HG03135 (cell line): Measurements from ENCODE around the gene TMEM191C.
"Not testable (repeated sequence)": the region's sequence is repeated elsewhere in the genome, so short reads cannot be mapped to it uniquely, and the experiment has no call there.

Experiments
- ATAC-seq: cut with Tn5 transposase; IDR thresholded peaks from one replicate; pipeline ENCODE4 v1.9.1; 2021; ENCODE audit warnings: mild to moderate bottlenecking, moderate library complexity; ENCODE audit not compliant: unreplicated experiment

Gene TMEM191C

DNA sequence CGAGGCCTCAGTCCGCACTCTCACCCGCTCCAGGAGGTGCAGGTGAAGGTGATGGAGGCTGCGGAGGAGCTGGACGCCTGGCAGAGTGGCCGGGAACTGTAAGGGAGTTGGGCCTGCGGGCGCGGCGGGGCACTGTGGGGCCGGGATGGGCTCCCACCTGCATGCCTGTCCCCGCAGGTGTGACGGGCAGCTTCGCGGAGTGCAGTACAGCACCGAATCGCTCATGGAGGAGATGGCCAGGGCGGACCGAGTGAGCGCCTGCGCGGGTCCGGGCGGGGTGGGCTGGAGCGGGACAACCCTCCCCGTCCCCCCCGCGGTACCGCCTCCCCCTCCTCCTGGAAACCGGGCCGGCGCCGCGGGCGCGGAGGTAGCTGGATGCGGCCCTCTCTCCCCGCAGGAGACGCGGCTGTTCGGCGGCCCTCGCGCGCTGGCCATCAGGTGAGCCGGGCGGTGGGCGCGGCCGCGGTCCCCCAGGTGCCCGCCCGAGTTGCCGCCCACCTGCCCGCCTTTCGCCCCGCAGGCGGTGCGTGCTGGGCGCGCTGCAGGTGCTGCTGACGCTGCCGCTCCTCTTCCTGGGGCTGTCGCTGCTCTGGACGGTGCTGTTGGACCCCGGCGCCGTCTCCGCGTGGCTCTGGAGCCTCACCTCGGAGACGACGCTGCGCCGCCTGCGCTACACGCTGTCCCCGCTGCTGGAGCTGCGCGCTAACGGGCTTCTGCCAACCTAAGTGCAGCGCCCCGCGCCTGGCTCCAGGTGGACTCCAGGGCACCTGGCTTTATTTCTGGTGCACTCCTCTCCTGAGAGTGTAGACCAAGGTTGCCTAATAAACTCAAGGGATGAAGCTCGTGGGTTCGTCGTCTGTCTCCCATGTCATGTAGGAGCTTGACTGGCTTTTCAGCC, 2.2 kb downstream of the TMEM191C start:
- peak; percentile 4 for ATAC-seq

- ATAC-seq = not testable (repeated sequence)
These were observed 5.8 kb downstream of the TMEM191C start for GRCh38 chr22:21472984-21473383.

- ATAC-seq = not testable (repeated sequence)
These were observed 6.5 kb downstream of the TMEM191C start for GRCh38 chr22:21473664-21474063.

DNA sequence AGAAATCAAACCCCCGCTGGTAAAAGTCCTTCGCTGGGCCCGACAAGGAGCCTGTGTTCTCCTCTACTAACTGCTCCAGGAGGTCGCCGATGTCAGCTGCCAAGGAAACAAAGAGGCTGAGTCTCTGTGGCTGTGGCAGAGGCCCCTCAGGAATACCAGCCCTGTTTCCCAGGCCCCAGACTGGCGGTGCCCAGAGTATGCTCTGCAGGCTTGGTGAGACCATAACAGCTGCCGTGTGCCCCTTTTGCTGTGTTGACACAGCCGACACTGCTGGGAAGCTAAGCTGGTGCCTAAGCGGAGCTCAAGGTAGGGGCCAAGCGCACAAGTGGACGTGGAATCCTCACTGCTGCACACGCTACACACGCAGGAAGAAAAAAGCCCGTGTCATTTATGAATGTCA, 16.9 kb downstream of the TMEM191C start:
- not testable (repeated sequence) for ATAC-seq

DNA sequence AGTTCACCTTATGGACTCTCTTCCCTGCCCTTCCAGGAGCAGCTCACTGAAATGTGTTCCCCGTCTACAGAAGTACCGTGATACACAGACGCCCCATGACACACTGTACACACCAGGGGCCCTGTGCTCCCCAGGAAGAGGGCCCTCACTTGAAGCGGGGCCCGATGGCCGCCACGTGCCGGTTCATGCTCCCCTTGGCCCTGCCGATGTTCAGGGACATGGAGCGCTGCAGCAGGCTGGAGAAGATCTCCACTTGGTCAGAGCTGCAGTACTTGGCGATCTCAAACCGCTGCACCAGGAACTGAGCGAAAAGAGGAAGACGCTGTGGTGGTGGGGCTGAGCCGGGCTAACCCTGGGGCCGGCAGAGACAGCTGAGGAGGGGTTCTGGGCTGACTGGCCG, 20.5 kb downstream of the TMEM191C start:
- ATAC-seq = not testable (repeated sequence)

GRCh38 chr22:21489149-21489680, 22.0 kb downstream of the TMEM191C start:
- ATAC-seq = not testable (repeated sequence)

- ATAC-seq = not testable (repeated sequence)
These were observed 23.4 kb downstream of the TMEM191C start for GRCh38 chr22:21490556-21490955.

- not testable (repeated sequence) for ATAC-seq
These were observed 25.1 kb downstream of the TMEM191C start for GRCh38 chr22:21492271-21492670.

DNA sequence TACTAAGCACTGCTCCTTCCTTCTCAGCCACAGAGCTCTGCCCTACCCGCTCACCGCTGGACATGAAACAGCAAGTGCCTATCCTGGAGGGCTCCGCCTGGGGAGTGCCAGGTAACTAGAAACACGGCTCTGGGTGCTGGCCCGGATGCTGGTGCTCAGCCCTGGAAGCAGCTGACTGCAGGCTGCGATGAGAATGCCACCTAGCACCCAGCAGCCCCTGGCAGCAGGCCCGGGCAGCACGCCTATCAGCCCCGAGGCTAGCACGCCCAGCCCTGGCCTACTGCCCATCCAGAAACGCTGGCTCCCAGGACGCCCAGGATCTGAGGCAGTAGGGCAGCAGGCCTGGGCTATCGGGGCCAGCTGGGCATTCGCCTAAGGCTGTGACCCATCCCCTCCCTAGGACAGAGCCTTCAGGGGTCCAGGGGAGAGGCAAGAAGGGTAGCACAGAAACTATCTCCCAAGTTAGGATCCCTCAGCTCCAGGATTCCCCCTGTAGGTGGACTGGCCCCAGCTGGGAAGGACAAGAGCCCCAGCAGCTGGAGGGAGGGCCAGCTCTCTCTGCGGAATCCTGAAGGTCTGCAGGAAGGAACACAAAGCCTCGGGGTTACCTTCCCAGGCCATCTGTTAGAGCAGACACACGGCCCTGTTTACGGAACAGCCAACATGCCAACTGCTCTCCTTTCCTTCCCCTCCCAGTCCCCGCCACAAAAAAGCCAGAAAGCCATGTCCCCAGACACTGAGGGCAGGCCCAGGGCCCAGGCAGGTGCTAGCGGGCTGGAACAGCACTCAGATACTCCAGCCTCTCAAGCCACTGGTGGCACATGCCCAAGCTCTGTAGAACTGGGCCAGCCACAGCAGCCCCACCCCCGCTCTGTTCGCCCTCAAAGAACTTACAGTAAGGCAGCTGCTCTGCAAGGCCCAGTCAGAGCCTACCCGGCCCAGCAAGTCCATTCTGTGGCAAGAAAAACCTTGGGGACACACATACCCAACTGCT, 26.9 kb downstream of the TMEM191C start:
- not testable (repeated sequence) for ATAC-seq

DNA sequence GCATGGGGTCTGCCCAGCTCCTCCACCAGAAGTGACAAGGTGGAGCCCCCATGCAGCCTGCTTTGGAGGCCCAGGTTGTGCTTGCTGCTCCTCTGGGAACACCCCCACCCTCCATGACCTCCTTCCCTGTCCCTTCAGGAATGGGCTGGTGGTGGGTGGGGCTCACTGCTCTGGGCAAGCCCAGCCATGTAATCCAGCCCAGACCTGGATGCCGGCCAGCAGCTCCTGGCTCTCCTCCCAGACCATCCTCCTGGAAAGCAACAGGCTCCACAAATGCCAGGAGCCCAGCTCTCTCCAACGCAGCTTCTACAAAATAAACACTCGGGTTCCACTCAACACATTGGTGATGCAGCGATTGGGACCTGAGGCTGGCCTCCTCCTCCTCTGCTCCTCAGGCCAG, 30.8 kb downstream of the TMEM191C start:
- ATAC-seq = not testable (repeated sequence)

DNA sequence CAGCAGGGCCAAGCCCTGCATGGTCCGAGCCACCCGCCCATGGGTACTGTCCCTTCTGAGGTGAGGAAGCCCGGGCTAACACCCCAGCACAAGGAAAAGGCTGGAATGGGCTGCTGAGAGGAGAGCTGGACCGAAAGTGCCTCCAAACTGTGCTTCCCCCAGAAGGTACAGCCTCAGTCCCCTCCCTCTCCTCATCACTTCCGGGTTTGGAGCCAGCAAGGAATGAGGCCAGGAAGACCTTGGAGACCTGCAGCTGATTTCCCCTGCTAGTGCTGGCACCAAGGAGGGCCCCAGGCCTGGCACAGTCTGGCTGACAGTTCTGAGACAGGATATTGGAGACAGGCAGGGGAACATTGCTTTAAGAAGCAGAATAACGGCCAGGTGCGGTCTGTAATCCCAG, 31.3 kb downstream of the TMEM191C start:
- ATAC-seq = not testable (repeated sequence)

DNA sequence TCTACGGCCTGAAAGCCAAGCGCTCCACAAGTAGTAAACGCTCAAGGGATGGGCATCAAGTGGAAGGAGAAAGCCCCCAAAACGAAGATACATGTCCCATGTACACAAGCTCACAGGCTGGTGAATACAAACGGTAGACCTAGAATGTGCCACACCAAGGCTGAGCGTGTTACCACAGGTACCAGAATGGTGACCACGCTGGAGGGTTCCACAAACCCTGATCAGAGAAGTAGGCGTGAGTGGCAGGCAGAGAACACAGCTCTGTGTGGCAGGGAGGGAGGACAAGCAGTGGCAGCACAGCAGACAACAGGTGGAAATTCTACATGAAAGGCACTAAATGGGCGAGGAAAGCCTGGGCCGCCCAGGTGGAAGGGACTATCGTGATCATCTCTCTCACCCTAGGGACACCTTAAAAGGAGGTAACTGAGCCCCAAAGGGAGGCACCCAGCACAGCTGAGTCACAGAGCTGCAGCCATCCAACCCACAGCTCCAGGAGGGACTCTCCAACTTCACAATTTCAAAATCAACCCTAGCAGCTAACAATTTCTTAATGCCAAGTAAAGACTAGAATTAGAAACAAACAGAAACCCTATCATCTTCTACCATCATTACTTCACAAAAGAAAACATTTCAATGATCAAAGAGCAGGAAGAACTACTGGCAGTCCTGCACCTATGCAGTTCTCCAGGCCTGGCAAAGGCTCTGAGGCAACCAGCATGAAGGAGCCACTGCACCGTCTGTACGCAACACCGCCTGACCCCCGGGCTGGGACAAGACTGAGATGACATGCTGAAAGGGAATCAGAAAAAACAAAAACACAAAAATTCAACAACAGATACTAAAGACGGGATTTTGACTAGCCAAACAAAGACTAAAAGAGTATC, 32.7 kb downstream of the TMEM191C start:
- ATAC-seq = not testable (repeated sequence)

- ATAC-seq = not testable (repeated sequence)
These were observed 43.2 kb downstream of the TMEM191C start for GRCh38 chr22:21510397-21510796.

GRCh38 chr22:21512022-21512421, 44.8 kb downstream of the TMEM191C start:
- ATAC-seq = not testable (repeated sequence)

DNA sequence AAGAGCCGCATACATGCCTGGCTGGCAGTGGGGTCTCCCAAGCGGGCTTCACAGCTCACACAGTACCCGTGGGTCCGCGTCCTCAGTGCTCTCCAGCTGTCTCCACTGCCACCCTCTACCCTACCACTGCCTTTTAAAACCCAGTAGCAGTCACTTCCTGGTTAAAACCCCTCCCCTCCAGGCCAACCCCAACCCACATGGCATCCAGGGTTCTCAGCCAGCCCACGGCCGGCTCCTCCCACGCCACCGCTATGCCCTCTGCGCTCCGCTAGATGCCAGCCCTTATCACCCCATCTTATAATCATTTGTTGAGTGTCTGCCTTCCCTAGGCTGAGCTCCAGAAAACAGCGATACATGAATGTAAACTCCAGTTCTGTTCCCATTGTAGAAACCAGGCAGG, 46.9 kb downstream of the TMEM191C start:
- ATAC-seq = not testable (repeated sequence)

- not testable (repeated sequence) for ATAC-seq
These were observed 48.0 kb downstream of the TMEM191C start for GRCh38 chr22:21515234-21515633.

DNA sequence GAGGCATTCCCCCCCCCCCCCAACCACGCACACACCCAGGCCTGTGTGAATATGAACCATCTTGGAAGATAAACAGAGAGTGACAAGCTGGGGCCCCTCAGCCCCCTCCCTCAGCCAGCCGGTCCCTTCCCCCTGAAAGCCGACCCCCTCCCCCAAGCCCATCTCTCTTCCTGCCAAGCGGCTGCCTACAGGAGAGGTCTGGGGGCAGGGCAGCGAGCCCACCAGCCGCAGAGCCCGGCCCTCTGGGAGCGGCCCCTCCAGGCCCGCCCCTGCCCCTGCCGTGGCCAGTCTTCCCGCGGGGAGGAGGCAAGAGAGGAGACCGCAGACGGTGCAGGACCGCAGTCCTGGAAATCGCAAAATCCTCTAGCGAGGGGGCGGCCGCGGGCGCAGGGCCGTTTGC, 49.3 kb downstream of the TMEM191C start:
- not testable (repeated sequence) for ATAC-seq

DNA sequence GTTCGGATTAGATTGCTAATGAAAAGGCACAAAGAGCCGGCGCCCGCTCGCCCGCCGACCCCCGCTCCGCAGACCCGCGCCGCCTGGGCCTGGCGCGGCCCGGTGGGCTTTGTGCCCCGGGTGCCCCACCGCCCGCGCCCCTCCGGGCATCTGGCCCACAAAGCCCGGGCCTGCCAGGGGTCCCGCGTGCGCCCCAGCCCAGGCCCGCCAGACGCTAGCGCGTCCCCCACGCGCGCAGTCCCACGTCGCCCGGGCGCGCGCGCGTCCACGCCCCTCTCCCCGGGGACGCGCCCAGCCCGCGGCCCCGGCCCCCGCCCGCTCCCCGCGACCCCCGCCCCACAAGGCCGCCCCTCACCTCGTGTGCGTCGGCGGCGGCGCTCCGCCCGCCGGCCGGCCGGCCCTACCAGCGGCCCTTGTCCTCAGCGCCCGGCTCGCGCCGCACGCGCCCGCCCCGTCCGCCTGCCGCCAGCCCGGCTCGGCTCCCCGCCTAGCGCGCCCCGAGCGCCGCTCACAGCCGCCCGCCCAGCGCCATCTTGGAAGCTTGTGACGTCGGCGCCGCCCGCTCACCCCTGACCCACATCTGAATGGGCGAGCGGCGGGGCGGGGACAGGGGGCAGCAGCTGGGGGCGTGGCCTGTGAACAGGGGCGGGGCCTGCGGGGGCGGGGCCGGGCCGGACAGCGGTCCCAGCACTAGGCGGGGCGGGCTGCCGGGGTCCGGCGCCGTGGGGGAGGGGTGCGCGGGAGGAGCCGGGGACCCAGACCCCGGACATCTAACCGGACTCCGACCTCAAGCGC, 50.0 kb downstream of the TMEM191C start:
- ATAC-seq = peak; percentile 78
